ENCODE results near the gene PRPF4.
A peak's percentile ranks its signal among the peaks of the same experiment; 100 is the strongest.

The PRPF4 gene

GRCh38 chr9:113311961-113312360 lies 36.5 kb downstream of the PRPF4 start:
- no peak for DNase-seq (ENCODE audit: low spot score)

GRCh38 chr9:113313261-113313660 lies 37.8 kb downstream of the PRPF4 start:
- DNase-seq (ENCODE audit: low spot score), result no peak

DNA sequence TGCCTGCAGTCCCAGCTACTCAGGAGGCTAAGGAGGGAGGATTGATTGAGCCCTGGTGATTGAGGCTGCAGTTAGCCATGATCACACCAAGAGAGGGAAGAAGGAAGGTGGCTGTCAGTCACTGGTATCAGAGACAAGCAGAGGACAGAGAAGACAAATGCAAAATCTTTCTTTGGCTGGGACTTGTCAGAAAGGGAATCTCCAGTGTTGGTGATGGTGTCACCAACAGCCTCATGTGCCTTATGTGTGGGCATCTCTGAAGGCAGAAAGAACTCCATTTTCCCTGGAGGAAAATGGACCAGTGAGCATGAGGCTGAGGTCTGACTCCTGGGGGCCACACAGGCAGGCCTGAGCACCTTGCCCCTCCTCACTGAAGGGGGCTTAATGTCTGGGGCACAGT lies 39.8 kb downstream of the PRPF4 start:
- DNase-seq (ENCODE audit: low spot score), result no peak

GRCh38 chr9:113316030-113316429 lies 40.6 kb downstream of the PRPF4 start:
- DNase-seq (ENCODE audit: low spot score), result no peak

GRCh38 chr9:113317777-113318176 lies 42.3 kb downstream of the PRPF4 start:
- no peak for DNase-seq (ENCODE audit: low spot score)

DNA sequence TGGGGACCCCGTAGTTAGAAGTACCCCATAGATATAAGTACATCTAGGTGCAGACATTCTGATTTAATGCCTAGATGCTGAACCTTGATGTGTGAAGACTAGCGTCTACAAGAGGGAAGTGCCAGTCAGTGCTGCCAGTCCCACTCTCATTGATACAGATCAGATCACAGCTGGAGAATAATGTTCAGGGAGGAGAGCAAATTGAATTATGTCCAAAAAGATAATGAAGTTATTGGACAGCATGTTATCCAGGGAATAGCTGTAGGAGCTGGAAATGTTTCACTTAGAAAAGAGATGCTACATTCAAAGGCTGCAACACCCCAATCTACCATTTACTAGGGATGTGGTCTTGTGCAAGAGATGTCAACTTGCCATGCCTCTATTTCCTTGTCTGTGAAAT lies 43.6 kb downstream of the PRPF4 start:
- no peak for DNase-seq (ENCODE audit: low spot score)

DNA sequence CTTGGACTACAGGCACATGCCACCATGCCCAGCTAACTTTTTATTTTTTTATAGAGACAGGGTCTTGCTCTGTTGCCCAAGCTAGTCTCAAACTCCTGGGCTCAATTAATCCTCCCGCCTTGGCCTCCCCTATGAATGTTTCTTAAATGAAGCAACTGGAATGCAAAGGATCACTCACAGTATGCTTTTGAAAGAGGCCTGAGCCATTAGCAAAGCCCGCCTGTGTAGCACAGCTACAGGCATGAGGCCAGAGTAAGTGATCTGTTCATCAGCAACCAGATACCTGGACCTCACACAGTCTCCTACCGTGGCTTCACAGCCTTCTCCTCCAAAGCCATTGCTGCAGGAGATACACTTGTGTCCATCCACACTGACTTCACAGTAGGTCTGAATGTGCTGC lies 44.6 kb downstream of the PRPF4 start:
- no peak for DNase-seq (ENCODE audit: low spot score)

- DNase-seq (ENCODE audit: low spot score), result no peak
Observed at GRCh38 chr9:113322671-113323070, 47.2 kb downstream of the PRPF4 start.

GRCh38 chr9:113326230-113326629 lies 50.8 kb downstream of the PRPF4 start:
- DNase-seq (ENCODE audit: low spot score), result no peak

GRCh38 chr9:113328045-113328782 lies 52.8 kb downstream of the PRPF4 start:
- no peak for DNase-seq (ENCODE audit: low spot score)

GRCh38 chr9:113331780-113332179 lies 56.3 kb downstream of the PRPF4 start:
- DNase-seq (ENCODE audit: low spot score), result no peak

DNA sequence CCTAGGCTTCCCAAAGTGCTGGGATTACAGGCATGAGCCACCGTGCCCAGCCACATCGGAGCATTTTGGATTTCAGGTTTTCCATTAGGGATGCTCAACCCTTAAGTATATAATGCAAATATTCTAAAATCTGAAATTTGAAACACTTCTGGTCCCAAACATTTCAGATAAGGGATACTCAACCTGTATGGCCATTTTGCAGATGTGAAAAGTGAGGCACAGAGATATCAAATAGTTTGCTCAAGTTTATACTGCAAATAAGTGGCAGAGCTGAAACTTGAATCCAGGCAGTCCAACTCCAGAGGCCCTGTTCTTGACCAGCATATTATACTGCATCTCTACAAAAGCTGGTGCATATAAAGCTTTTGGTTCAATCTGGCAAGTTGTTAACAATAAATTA lies 62.3 kb downstream of the PRPF4 start:
- no peak for DNase-seq (ENCODE audit: low spot score)

GRCh38 chr9:113340011-113340699 lies 64.7 kb downstream of the PRPF4 start, which contains the start of gene WDR31:
Gene WDR31, minus strand, starts transcription at chr9:113340275. Its CDS starts 8,253 bp downstream, at chr9:113332022.
- DNase-seq (ENCODE audit: low spot score), result peak; percentile 91

- DNase-seq (ENCODE audit: low spot score), result peak; percentile 70
Observed at GRCh38 chr9:113341712-113342410, 66.4 kb downstream of the PRPF4 start.
